Colon (tissue), 2 donors: Measurements from ENCODE around the gene CHCHD1.
"Not testable (repeated sequence)": the region's sequence is repeated elsewhere in the genome, so short reads cannot be mapped to it uniquely, and the experiment has no call there.

ENCODE experiments used
- FAIRE-seq: peaks from 2 replicates; lab custom pipeline; 2012; peaks lifted over from hg19 to GRCh38; lab: Jason Lieb, UNC
- donor health status: control.
- donor health status: control.

CHCHD1 gene

GRCh38 chr10:73813333-73813732, 31.5 kb downstream of the CHCHD1 start:
- FAIRE-seq: no peak

DNA sequence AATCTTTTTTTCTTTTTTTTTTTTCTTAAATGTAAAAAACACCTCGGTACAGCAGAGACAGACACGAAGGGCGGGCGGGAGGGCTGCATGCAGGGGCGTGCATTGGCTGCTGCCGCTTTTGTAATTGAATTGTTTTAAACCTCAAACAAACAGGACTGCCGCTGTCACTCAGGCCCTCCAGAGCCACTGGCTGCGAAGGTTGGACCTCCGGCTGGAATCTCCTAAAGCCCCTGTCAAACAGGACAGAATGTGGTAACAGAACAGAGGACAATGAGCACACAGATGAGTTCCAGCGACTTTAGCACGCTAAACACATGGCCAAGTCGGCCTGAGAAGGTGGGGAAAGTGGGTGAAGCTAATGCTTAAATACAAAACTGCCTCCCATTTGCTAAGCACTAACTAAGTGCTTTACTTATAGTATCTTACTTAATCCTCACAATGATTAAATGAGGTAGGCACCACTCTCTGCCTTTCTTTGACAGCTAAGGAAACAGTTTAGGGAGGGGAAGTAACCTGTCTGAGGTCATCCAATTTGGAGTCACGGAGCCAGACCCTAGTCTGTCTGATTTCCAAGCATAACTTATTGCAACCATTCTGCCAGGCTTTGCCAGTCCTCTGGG, 32.5 kb downstream of the CHCHD1 start:
- no peak for FAIRE-seq

GRCh38 chr10:73814896-73815718, 33.3 kb downstream of the CHCHD1 start:
- no peak for FAIRE-seq

DNA sequence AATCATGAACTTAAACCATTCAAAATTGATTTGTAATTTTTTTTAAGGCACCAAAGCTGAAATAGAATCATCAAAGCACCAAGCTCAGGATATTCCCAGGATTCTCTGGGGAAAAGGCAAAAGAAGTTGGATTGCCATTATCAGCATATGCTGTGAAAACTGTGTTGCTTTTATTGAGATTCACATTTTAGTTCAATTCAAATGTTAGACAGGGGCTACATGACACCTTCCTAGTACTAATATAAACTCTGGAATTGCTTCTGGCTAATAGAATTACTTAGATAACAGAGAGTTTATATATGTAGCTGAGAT, 33.8 kb downstream of the CHCHD1 start:
- FAIRE-seq: no peak

GRCh38 chr10:73816917-73817729, 35.3 kb downstream of the CHCHD1 start:
- FAIRE-seq: no peak

GRCh38 chr10:73817826-73818225, 36.0 kb downstream of the CHCHD1 start:
- no peak for FAIRE-seq

- FAIRE-seq: no peak
Measured at GRCh38 chr10:73818402-73818801, 36.6 kb downstream of the CHCHD1 start.

DNA sequence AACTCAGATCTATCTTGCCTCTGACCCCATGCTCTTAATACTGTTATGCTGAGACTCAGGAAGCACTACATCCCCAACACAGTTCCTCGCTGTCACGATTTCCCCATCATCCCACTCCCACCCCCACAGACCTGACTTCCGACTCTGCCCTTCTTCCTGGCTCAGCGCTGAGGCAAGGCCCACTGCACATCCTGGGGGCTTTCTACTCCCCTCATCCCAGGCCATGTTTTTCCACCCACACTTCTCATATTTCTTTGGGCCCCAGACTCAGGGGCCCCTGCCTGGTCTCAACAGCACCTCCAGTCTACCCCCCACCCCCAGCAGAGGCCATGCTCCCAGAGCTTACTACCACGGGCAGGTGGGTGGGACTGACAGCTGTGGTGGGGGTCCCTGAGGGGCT, 37.2 kb downstream of the CHCHD1 start:
- no peak for FAIRE-seq

- FAIRE-seq: no peak
Measured at GRCh38 chr10:73819513-73820093, 37.8 kb downstream of the CHCHD1 start.

- FAIRE-seq: no peak
Measured at GRCh38 chr10:73823391-73823790, 41.5 kb downstream of the CHCHD1 start.

DNA sequence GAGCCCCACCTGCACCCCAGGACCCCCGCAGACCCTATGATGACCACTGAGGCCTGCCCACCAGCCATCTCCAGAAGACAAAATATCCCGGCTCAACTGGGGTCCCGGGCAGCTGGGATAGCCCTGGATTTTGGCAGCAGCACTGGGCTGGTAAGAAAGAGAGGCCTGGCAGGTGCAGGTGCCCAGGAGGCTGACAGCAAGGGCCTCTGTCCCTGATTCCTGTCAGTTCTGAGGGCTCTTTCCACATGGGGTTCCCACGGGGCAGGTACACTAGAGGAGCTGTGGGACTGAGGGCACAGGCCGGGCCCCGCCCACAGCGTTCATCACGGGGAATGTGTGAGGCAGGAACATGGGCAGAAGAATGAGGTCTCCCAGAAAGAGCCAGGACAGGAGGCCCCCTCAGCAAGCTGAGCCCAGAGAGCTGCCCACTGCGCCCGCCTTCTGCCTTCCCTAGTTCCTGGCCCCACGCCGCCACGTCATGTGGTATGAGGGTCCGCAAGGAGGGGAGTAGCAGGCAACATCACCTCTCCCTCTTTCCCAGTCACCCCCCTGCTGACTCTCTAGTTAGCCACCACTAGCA, 42.4 kb downstream of the CHCHD1 start:
- no peak for FAIRE-seq

DNA sequence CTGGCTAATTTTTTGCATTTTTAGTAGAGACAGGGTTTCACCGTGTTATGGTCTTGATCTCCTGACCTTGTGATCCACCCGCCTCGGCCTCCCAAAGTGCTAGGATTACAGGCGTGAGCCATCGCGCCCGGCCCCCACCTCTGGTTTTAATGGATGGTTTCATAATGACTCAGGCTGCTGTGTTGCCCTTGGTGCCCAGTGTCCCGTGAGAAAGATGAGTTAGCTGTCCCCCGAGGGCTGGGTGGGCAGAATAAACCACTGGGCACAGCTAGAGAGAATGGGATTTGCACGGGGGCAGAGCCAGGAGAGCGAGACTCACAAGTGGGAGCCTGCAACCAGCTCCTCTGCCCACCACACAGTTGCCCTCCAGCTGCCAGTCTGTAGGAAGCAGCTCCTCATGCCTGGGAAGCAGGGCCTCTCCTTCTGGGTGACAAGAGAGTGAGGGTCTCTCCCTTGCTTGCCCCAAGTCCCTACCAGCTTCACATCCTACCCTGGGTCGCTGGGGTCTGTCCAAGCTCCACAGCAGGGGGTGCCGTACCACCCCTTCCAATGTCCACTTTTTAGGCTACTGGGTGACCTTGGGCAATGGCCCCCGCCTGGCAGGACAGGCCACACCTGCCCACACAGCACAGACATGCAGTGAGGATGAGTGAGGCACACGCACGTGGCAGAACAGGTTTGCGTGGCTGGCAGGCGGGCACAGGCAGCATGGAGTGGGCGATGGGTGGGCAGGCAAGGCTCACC, 45.7 kb downstream of the CHCHD1 start:
- FAIRE-seq: no peak

DNA sequence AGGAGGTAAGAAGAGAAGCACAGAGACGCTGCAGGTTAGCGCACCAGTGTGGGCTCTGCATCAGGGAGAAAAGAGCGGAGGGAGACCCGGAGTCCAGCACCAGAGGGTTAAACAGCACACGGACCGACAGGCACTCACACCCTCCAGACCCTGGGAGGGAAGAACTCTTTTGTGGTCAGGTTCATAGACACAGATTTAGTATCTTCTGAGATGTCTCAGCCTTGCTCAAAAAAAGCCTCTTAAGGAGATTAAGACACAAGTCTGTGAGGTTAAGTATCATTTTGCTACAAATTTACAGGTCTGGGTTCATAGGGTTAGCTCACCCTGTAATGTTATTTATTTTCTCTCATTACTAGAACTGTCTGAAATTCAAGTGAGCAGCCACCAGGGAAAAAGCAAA, 46.3 kb downstream of the CHCHD1 start:
- FAIRE-seq: no peak

DNA sequence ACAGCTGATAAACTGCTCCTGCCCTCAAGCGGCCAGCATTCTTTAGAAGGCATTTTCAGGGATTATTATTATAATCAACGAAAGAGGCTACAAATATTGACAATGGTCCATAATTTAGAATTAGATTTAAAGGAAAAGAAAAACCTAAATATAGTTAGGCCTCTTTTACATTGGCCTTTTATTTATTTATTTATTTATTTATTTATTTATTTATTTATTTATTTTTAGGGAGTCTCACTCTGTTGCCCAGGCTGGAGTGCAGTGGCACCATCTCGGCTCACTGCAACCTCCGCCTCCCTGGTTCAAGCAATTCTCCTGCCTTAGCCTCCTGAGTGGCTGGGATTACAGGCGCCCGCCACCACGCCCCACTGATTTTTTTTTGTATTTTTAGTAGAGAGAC, 47.2 kb downstream of the CHCHD1 start:
- not testable (repeated sequence) for FAIRE-seq
